ENCODE measurements around the gene LGALS14. TPM values are rescaled to one million over a fixed set of nuclear protein-coding genes. Genes with fewer than 3 reads are reported as not detected.

Gene LGALS14
- total and polyA plus RNA-seq, 10 of the 15 experiments (the other 5 are each of a cell fraction or from before 2014, with no cell fraction given): 5.1 to 34.6 (median 7.3) TPM

DNA sequence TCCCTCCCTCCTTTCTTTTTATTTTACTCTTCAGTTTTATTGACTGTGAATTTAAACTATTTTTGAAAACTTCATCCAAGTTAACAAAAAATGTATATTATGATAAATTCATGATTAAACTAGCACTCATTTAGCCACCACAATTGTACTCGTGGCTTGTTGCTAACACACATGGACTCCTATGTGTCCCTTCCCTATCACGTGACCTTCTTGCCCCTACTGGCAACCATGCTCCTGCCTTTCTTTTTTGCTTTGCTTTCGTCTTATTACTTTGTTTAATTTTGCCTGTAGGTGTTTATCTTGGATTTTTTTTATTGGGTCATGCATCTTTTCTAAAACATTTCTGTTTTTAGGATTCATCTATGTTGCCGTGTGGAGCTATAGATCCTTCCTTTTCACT is 25.3 kb downstream of the LGALS14 start:
- CTCF ChIA-PET: interaction anchor here (0.9 to 1.4 kb wide), 2 partner anchors 24 to 56 kb away, joined by 3 read pairs; no protein-coding TSS in a partner anchor
- H3K79me2 ChIP-seq (ENCODE audit: control insufficient read depth, insufficient read depth, low read length): no peaks in the 10 kb centered on the region
- in situ Hi-C loops (cut with MboI) (no loop called here), intact Hi-C loops (cut with micrococcal nuclease; ENCODE audit: unreplicated experiment) (no loop called here)
- SMC1A ChIA-PET (ENCODE audit: uncharacterized antibody, unreplicated experiment): interaction anchor here (1.1 kb wide), 1 partner anchor 26 kb away, joined by 4 read pairs; no protein-coding TSS in a partner anchor
- peaks cover 23% of the 10 kb centered on the region for H3K4me1 ChIP-seq (ENCODE audit: control insufficient read depth, insufficient read depth, low read length)
- H3K27ac ChIP-seq (ENCODE audit: control insufficient read depth, insufficient read depth): no peak overlapping the region
- H3K4me3 ChIP-seq: no peak overlapping the region
- no TSS peak for BruUV-seq (replicated peaks)
- H3K27me3 ChIP-seq (replicated peaks in 1 of 2; ENCODE audit: control insufficient read depth in 2 of 2, insufficient read depth in 2 of 2, low read length in 1 of 2): no peaks in the 10 kb centered on the region
- FAIRE-seq (no peak), DNase-seq (ENCODE audit: low read depth, low spot score) (no peak), ATAC-seq (no peak)
- RAD21 ChIA-PET (ENCODE audit: unreplicated experiment): no interaction called here
- WGBS (ENCODE audit: insufficient coverage, insufficient replicate concordance, low lambda C conversion rate, missing lambda C conversion rate): 61% methylated on average over 4 of the region's 4 CpGs
- no peaks in the 10 kb centered on the region for H3K9me3 ChIP-seq (replicated peaks; ENCODE audit: control insufficient read depth, insufficient read depth, low read length)
- H3K36me3 ChIP-seq (ENCODE audit: control insufficient read depth in 2 of 2, insufficient read depth in 2 of 2, low read length in 1 of 2): no peaks in the 10 kb centered on the region
- POLR2A ChIA-PET: no interaction called here
- no peak overlapping the region for H3K4me2 ChIP-seq (ENCODE audit: control insufficient read depth, insufficient read depth)
- no peak overlapping the region for H3K9ac ChIP-seq (ENCODE audit: control insufficient read depth, insufficient read depth, low read length)
- H4K20me1 ChIP-seq (ENCODE audit: control insufficient read depth, insufficient read depth): no peaks in the 10 kb centered on the region
- H2AFZ ChIP-seq (ENCODE audit: control insufficient read depth, low read depth, low read length): no peak overlapping the region
- TF ChIP-seq HDGF (IDR thresholded peaks at IDR 0.05): no peak
- TF ChIP-seq HSF1 (IDR thresholded peaks at IDR 0.05; ENCODE audit: low read depth, low read length): no peak
- no peak for TF ChIP-seq CEBPZ (IDR thresholded peaks at IDR 0.05; ENCODE audit: low read depth, low read length)
- TF ChIP-seq RBBP5 (conservative IDR thresholded peaks at IDR 0.05): no peak
- no peak for TF ChIP-seq IRF5 (IDR thresholded peaks at IDR 0.05; ENCODE audit: borderline replicate concordance)
- no peak for TF ChIP-seq RELB (IDR thresholded peaks at IDR 0.05; ENCODE audit: low read depth)
- no peak for TF ChIP-seq WRNIP1 (IDR thresholded peaks at IDR 0.05; ENCODE audit: borderline replicate concordance, low read depth, low read length)
- no peak for TF ChIP-seq TCF3 (IDR thresholded peaks at IDR 0.05; ENCODE audit: borderline replicate concordance, insufficient read depth, low read depth, low read length)
- no peak for TF ChIP-seq CBX5 (IDR thresholded peaks at IDR 0.05; ENCODE audit: low read depth)
- TF ChIP-seq HDAC2 (IDR thresholded peaks at IDR 0.05): no peak
- no peak for TF ChIP-seq ZNF274 (IDR thresholded peaks at IDR 0.05; ENCODE audit: insufficient read depth, insufficient read length)
- no peak for TF ChIP-seq RB1 (IDR thresholded peaks at IDR 0.05; ENCODE audit: borderline replicate concordance)
- TF ChIP-seq YY1 (IDR thresholded peaks at IDR 0.05; ENCODE audit: low read depth, low read length): no peak
- no peak for TF ChIP-seq HCFC1 (IDR thresholded peaks at IDR 0.05; ENCODE audit: low read length)
- TF ChIP-seq SPI1 (IDR thresholded peaks at IDR 0.05; ENCODE audit: borderline replicate concordance, insufficient read depth, low read depth, low read length): no peak
- TF ChIP-seq, protein P1, sequence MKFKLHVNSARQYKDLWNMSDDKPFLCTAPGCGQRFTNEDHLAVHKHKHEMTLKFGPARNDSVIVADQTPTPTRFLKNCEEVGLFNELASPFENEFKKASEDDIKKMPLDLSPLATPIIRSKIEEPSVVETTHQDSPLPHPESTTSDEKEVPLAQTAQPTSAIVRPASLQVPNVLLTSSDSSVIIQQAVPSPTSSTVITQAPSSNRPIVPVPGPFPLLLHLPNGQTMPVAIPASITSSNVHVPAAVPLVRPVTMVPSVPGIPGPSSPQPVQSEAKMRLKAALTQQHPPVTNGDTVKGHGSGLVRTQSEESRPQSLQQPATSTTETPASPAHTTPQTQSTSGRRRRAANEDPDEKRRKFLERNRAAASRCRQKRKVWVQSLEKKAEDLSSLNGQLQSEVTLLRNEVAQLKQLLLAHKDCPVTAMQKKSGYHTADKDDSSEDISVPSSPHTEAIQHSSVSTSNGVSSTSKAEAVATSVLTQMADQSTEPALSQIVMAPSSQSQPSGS (IDR thresholded peaks at IDR 0.05; ENCODE audit: low read length): no peak
- no peak for TF ChIP-seq STAT1 (conservative IDR thresholded peaks at IDR 0.05)

All from GM12878 (cell line).